HEK293 (cell line): ENCODE measurements around the gene PARVA.

ENCODE experiments used
- CTCF ChIA-PET: fragments of 350-600 bp; formaldehyde crosslinking; extraction: SDS; loops from one replicate; lab custom pipeline; 2021; ENCODE audit warnings: antibody characterized with exemption; lab: Yijun Ruan, JAX
- POLR2A ChIA-PET: fragments of 300-600 bp; formaldehyde crosslinking; extraction: SDS; loops from one replicate; lab custom pipeline; 2020; ENCODE audit warnings: antibody characterized with exemption, inconsistent platforms; lab: Yijun Ruan, JAX
- H3K27ac ChIP-seq: fragments of 200-500 bp; sonication (Bioruptor generic); 2 replicates; pipeline ENCODE4 v1.5.1; 2014; ENCODE audit warnings: low read depth, low read length, control low read depth, inconsistent platforms; ENCODE audit errors: extremely low read depth
- H3K36me3 ChIP-seq, 2 experiments: fragments of 200-500 bp in 1 of 2; sonication (Bioruptor generic) in 1 of 2; 1 replicate in 1 of 2; 2 replicates in 1 of 2; pipeline ENCODE4 v1.5.1; 2014 to 2017; ENCODE audit warnings: inconsistent platforms in 2 of 2, low read length in 2 of 2; ENCODE audit not compliant: control insufficient read depth in 2 of 2, insufficient read depth in 1 of 2
- H3K4me1 ChIP-seq: fragments of 200-500 bp; sonication (Bioruptor generic); 2 replicates; pipeline ENCODE4 v1.5.1; 2014; ENCODE audit warnings: mild to moderate bottlenecking, low read length, inconsistent platforms; ENCODE audit not compliant: control insufficient read depth, insufficient read depth
- H3K4me3 ChIP-seq: 2 replicates; pipeline ENCODE4 v1.5.1; 2011; ENCODE audit warnings: low read depth, mild to moderate bottlenecking, control low read depth, low read length, moderate library complexity
- H3K9me3 ChIP-seq: fragments of 200-500 bp; sonication (Bioruptor generic); 2 replicates; pipeline ENCODE4 v1.5.1; 2014; ENCODE audit warnings: low read depth, low read length, inconsistent platforms; ENCODE audit not compliant: control insufficient read depth, insufficient read depth
- CTCF ChIP-seq: fragments of 450-650 bp; formaldehyde crosslinking; IDR thresholded peaks from 2 replicates; pipeline ENCODE4 v1.5.1; 2016; ENCODE audit warnings: missing biosample characterization, missing genetic modification characterization
- PRDM1 ChIP-seq: fragments of 450-650 bp; formaldehyde crosslinking; IDR thresholded peaks from 2 replicates; pipeline ENCODE4; 2016; ENCODE audit warnings: missing biosample characterization, missing genetic modification characterization
- PRDM10 ChIP-seq: fragments of 450-650 bp; formaldehyde crosslinking; IDR thresholded peaks from 2 replicates; pipeline ENCODE4 v1.5.1; 2016; ENCODE audit warnings: missing biosample characterization, missing genetic modification characterization
- ZBTB7A ChIP-seq: fragments of 450-650 bp; formaldehyde crosslinking; IDR thresholded peaks from 2 replicates; pipeline ENCODE4 v1.5.1; 2016; ENCODE audit warnings: low read depth, missing biosample characterization, missing genetic modification characterization
- ZNF18 ChIP-seq: fragments of 450-650 bp; formaldehyde crosslinking; IDR thresholded peaks from 2 replicates; pipeline ENCODE4 v1.5.1; 2016; ENCODE audit warnings: missing biosample characterization, missing genetic modification characterization
- ZNF26 ChIP-seq: fragments of 450-650 bp; formaldehyde crosslinking; IDR thresholded peaks from 2 replicates; pipeline ENCODE4 v1.5.1; 2016; ENCODE audit warnings: missing biosample characterization, missing genetic modification characterization
- ZNF335 ChIP-seq: fragments of 450-650 bp; formaldehyde crosslinking; conservative IDR thresholded peaks from 2 replicates; pipeline ENCODE4 v1.5.1; 2016; ENCODE audit warnings: missing biosample characterization, missing genetic modification characterization
- ZNF394 ChIP-seq: fragments of 450-650 bp; formaldehyde crosslinking; IDR thresholded peaks from 2 replicates; pipeline ENCODE4 v1.5.1; 2016; ENCODE audit warnings: missing biosample characterization, missing genetic modification characterization, mild to moderate bottlenecking, moderate library complexity, borderline replicate concordance
- ZNF654 ChIP-seq: fragments of 450-650 bp; formaldehyde crosslinking; IDR thresholded peaks from 2 replicates; pipeline ENCODE4 v1.5.1; 2016; ENCODE audit warnings: low read depth, missing biosample characterization, missing genetic modification characterization

PARVA gene

GRCh38 chr11:12331239-12331874, 46.0 kb upstream of the PARVA start:
- CTCF ChIA-PET = interaction anchor here (0.5 to 4.7 kb wide), 81 partner anchors 9 to 1158 kb away, joined by 3 to 49 read pairs (median 4); partner anchors contain the start of gene PARVA
- POLR2A ChIA-PET = interaction anchor here (0.6 to 1.3 kb wide), 3 partner anchors 46 to 1336 kb away, joined by 4 to 5 read pairs (median 4); partner anchors contain the start of gene PARVA

More at GRCh38 chr11:12331239-12331874, 46.0 kb upstream of the PARVA start:
- Histone ChIP-seq H3K36me3 (no peaks in the 10 kb centered on the region), H3K4me3 (no peak overlapping the region), H3K27ac (no peak overlapping the region), H3K9me3 (no peaks in the 10 kb centered on the region), H3K4me1 (no peaks in the 10 kb centered on the region)
- peak; percentile 88 for TF ChIP-seq ZNF654 (tag by site-specific recombination)
- no peak for TF ChIP-seq ZNF26
- 0 out of 2 replicates have a peak, but pooled peaks have one; percentile 29 for TF ChIP-seq ZNF394 (tag by site-specific recombination)
- TF ChIP-seq ZBTB7A (tag by site-specific recombination) = no peak
- TF ChIP-seq ZNF18 = no peak
- TF ChIP-seq PRDM1 = peak; percentile 65
- peak; percentile 66 for TF ChIP-seq ZNF335 (tag by site-specific recombination)
- TF ChIP-seq PRDM10 = peak; percentile 59
- TF ChIP-seq CTCF (tag by site-specific recombination) = peak; percentile 55
- TF ChIP-seq, all 188 proteins: peak for 6
